ENCODE measurements around the gene CPLANE1.
A peak's percentile ranks its signal among the peaks of the same experiment; 100 is the strongest.
"Not testable (repeated sequence)": the region's sequence is repeated elsewhere in the genome, so short reads cannot be mapped to it uniquely, and the experiment has no call there.

CPLANE1 gene

GRCh38 chr5:37112383-37112991, 136.7 kb downstream of the CPLANE1 start:
- no peak for DNase-seq

- peak; percentile 29 for DNase-seq
Observed at GRCh38 chr5:37111426-37112382, 137.5 kb downstream of the CPLANE1 start.

GRCh38 chr5:37110135-37110534, 139.0 kb downstream of the CPLANE1 start:
- DNase-seq: no peak

- DNase-seq: no peak
Observed at GRCh38 chr5:37109338-37109737, 139.8 kb downstream of the CPLANE1 start.

- DNase-seq: no peak
Observed at GRCh38 chr5:37103302-37103701, 145.9 kb downstream of the CPLANE1 start.

- not testable (repeated sequence) for DNase-seq
Observed at GRCh38 chr5:37099267-37099666, 149.9 kb downstream of the CPLANE1 start.

GRCh38 chr5:37093795-37094194, 155.4 kb downstream of the CPLANE1 start:
- not testable (repeated sequence) for DNase-seq

GRCh38 chr5:37090781-37091180, 158.4 kb downstream of the CPLANE1 start:
- no peak for DNase-seq

- no peak for DNase-seq
Observed at GRCh38 chr5:37090123-37090726, 159.0 kb downstream of the CPLANE1 start.

- DNase-seq: no peak
Observed at GRCh38 chr5:37088009-37088408, 161.2 kb downstream of the CPLANE1 start.

GRCh38 chr5:37086466-37087173, 162.6 kb downstream of the CPLANE1 start:
- no peak for DNase-seq

- not testable (repeated sequence) for DNase-seq
Observed at GRCh38 chr5:37086026-37086425, 163.2 kb downstream of the CPLANE1 start.

GRCh38 chr5:37082977-37083376, 166.2 kb downstream of the CPLANE1 start:
- not testable (repeated sequence) for DNase-seq

GRCh38 chr5:37080697-37081096, 168.5 kb downstream of the CPLANE1 start:
- no peak for DNase-seq

- no peak for DNase-seq
Observed at GRCh38 chr5:37077146-37077545, 172.0 kb downstream of the CPLANE1 start.

GRCh38 chr5:37075399-37075950, 173.7 kb downstream of the CPLANE1 start:
- DNase-seq: no peak

GRCh38 chr5:37071901-37072581, 177.1 kb downstream of the CPLANE1 start:
- DNase-seq: no peak

- no peak for DNase-seq
Observed at GRCh38 chr5:37071487-37071886, 177.7 kb downstream of the CPLANE1 start.

- DNase-seq: no peak
Observed at GRCh38 chr5:37064442-37064841, 184.7 kb downstream of the CPLANE1 start.

- DNase-seq: no peak
Observed at GRCh38 chr5:37063739-37064138, 185.4 kb downstream of the CPLANE1 start.

GRCh38 chr5:37060030-37060429, 189.1 kb downstream of the CPLANE1 start:
- no peak for DNase-seq

- no peak for DNase-seq
Observed at GRCh38 chr5:37056762-37057161, 192.4 kb downstream of the CPLANE1 start.
